Left ventricle myocardium inferior (tissue), 1 donor: ENCODE measurements around the gene PIEZO2. TPM values are rescaled to one million over a fixed set of nuclear protein-coding genes. Genes with fewer than 3 reads are reported as not detected.
"Not testable (repeated sequence)": the region's sequence is repeated elsewhere in the genome, so short reads cannot be mapped to it uniquely, and the experiment has no call there.

Source experiments
- DNase-seq: peaks from one replicate; pipeline ENCODE4 v3.0.0-alpha.2; 2020
- H3K27ac ChIP-seq: fragments of 200-600 bp; replicated peaks from 2 replicates; pipeline ENCODE4 v1.8.0; 2021
- H3K27me3 ChIP-seq: fragments of 200-600 bp; 2 replicates; pipeline ENCODE4 v1.8.0; 2021; ENCODE audit warnings: low read depth
- H3K36me3 ChIP-seq: fragments of 200-600 bp; 2 replicates; pipeline ENCODE4 v1.8.0; 2021
- H3K4me1 ChIP-seq: fragments of 200-600 bp; 2 replicates; pipeline ENCODE4 v1.8.0; 2021
- H3K4me3 ChIP-seq: fragments of 200-600 bp; 2 replicates; pipeline ENCODE4 v1.8.0; 2021; ENCODE audit warnings: mild to moderate bottlenecking, moderate library complexity
- H3K9me3 ChIP-seq: fragments of 200-600 bp; replicated peaks from 2 replicates; pipeline ENCODE4 v1.8.0; 2021
- intact Hi-C: fragments of 100-400 bp; cut with micrococcal nuclease; formaldehyde crosslinking; loops from one replicate; pipeline ENCODE4 v1.11.0; 2022
- microRNA-seq: library from miRNA; unstranded; fragments of <30 nt; microRNA quantifications from one replicate; pipeline ENCODE4 v1.2.0, GENCODE V29; 2020
- total RNA-seq: library from RNA; stranded (reverse); fragmentation: NEBNext Ultra II Directional; extraction: Animal tissue kit (Norgen Biotek cat#: 25700); gene quantifications from one replicate; pipeline ENCODE4 v1.2.1, GENCODE V29; 2021
- donor health status: DM: no; HTN: yes; CAD: no; lungs with severe emphysema.

PIEZO2 gene
- total RNA-seq, 1 donor from 2014 or later, result 0.33 TPM

- H3K4me3 ChIP-seq, H3K27ac ChIP-seq, H3K4me1 ChIP-seq, H3K36me3 ChIP-seq, H3K27me3 ChIP-seq, H3K9me3 ChIP-seq, intact Hi-C loops, DNase-seq: not testable (repeated sequence)
These were observed 526.4 kb downstream of the PIEZO2 start for GRCh38 chr18:10622982-10623381.

DNA sequence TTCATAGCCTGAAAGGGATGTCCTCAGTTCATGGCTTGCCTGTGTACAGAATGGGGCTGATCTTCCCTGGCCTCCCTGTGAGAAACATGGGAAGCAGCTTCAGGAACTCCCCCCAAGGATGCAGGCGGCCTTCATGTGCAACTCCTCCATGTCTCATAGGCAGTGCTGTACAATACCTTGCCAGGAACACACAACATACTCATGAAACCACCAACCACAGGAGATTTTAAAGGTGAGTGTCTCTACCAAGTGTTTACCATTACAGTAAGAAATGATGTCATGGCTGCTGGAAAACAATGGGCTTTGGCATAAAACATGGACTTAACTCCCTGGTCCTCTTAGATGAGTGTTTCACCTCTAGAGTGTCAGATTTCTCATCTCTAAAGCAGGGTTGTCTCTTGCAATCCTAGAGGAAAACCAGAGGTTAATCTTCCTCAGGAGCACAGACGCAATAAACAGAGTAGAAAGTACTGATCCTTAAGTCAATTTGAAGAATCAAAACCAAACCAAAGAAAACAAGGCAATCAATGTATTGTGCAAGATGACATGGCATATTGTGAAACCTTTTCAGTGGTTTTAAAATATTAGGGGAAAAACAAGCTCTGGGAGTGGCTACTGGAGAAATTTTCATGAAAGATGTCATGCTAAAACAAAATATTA is 528.6 kb downstream of the PIEZO2 start:
- DNase-seq, intact Hi-C loops: not testable (repeated sequence)

More for the DNA sequence above, 528.6 kb downstream of the PIEZO2 start:
- H3K4me1 ChIP-seq, H3K9me3 ChIP-seq, H3K27me3 ChIP-seq, H3K36me3 ChIP-seq, H3K27ac ChIP-seq, H3K4me3 ChIP-seq: not testable (repeated sequence)

Small RNA genes within 50 kb of the gene (microRNA-seq; reads per million reads assigned to microRNA genes)
- not detected for gene MIR6788
